HG03457 (cell line): ENCODE measurements around the gene NRTN.
"Not testable (repeated sequence)": the region's sequence is repeated elsewhere in the genome, so short reads cannot be mapped to it uniquely, and the experiment has no call there.

ENCODE experiments used
- ATAC-seq: cut with Tn5 transposase; IDR thresholded peaks from one replicate; pipeline ENCODE4 v1.9.1; 2021; ENCODE audit warnings: moderate number of reproducible peaks; ENCODE audit not compliant: unreplicated experiment

NRTN gene, protein sequence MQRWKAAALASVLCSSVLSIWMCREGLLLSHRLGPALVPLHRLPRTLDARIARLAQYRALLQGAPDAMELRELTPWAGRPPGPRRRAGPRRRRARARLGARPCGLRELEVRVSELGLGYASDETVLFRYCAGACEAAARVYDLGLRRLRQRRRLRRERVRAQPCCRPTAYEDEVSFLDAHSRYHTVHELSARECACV

DNA sequence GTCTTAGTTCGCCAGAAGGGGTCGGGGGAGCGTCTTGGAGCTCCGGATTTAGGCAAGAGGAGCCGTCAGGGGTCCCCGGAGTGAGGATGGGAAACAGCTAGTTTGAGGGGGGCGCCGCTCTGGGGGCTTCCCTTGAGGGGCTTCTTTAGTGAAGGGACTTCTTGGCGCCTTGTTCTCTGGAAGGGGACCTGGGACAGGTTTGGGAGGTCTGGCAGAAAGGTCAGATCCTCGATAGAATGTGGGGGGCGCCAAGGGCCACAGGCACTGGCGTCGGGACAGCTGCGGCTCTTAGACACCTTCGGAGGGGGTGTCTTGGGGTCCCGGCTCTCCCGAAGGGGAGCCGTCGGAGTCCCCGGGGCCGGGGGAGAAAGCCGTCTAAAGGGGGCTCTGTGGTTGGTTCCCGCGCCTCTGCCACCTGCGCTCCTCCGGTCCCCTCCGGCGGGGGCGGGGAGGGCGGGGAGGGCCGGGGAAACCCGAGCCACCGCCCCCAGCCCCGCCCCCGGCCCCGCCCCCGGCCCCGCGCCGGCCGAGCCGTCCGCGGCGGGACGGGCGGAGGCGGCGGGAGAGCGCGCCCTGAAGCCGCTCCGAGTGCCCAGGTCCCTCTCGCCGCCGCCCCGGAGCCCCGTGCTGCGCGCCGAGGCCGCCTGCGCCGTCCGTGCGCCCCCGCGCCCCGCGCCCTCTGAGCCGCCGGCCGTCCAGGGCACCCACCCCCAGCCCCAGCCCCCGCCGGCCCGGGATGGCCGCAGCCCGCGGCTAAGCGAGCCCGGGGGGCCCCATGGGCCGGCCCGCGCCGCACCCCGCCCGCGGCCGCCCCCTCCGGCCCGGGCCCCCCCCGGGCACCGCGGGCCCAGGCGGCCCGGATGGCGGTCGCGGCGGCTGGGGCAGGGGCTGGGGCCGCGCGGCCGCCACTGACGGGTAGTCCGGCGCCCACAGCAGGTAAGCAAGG, at the start of gene NRTN:
Gene NRTN, plus strand, starts transcription at position 552 of the 946 bp plus-strand sequence. CDS start 19,099 bp downstream, outside the sequence.
- ATAC-seq, result no peak

DNA sequence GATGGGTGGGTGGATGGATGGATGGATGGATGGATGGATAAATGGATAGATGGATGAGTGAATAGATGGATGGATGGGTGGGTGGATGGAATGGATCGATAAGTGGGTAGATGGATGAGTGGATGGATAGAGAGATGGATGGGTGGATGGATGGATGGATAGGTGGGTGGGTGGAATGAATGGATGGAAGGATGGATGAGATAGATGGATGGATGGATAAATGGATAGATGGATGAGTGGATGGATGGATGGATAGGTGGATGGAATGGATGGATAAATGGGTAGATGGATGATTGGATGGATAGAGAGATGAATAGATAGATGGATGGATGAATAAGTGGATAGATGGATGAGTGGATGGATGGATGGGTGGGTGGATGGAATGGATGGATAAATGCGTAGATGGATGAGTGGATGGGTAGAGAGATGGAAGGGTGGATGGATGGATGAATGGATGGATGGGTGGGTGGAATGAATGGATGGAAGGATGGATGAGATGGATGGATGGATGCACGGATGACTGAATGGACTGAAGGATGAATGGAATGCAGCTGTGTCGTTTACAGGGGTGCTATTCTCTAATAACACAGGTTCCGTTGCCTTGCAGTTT, 42.2 kb upstream of the NRTN start:
- no peak for ATAC-seq

DNA sequence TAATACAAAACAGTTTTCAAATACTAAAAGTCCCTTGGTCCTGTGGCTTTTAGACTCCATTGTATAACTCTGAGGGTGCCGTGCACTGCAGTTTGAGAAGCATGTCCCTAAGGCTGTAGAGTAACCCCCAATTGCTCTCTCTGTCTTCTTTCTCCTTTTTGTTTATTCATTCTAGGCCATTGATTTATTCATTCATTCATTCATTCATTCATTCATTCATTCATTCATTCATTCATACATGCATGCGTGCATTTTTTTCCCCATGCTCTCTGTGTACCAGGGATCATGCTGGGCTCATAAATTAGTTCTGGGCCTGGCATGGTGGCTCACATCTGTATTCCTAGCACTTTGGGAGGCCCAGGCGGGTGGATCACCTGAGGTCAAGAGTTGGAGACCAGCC, 39.6 kb upstream of the NRTN start:
- ATAC-seq, result no peak

DNA sequence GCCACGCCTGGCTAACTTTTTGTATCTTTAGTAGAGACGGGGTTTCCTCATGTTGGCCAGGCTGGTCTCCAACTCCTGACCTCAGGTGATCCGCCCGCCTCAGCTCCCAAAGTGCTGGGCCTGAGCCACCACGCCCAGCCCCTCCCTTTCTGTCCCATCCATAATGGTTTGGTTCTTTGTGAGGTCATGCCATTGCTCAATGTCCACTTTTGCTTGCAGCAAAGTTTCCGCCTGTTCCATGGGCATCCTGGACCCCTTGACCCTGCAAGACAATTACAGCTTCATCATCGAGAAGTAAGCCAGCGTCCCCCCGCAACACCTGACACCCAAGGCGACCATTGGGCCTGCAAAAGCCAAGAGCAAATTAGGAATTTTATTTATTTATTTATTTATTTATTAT, 36.9 kb upstream of the NRTN start:
- ATAC-seq, result no peak

DNA sequence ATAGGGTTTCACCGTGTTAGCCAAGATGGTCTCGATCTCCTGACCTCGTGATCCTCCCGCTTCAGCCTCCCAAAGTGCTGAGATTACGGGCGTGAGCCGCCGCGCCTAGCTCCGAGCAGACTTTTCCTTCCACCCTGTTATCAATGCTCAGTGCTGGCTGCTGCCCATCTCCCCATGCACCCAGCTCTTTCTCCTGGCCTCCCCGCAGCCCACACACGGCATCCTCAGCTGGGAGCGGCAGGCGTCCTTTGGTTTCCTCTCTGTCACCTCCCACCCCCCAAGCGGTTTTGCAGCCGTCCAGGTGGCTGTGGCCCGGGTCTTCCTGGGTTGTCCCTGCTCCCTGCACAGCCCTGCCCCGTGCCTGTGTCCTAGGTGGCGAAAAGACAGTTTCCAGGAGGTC, 32.5 kb upstream of the NRTN start:
- no peak for ATAC-seq

DNA sequence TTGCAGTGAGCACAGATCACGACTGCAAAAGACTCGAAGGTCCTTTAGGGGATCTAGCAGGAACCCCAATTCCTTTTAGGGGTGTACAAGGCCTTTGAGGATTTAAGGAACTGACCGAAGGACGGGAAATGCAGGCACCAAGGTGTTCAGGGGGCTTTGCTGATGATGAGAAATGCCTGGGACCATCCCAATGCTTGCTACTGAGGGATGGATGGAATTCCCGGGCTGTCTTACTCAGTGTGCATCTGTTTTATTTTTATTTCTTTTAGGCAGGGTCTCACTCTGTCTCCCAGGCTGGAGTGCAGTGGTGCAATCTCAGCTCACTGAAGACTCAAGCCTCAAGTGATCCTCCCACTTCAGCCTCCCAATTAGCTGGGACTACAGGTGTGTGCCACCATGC, 31.6 kb upstream of the NRTN start:
- ATAC-seq, result no peak

DNA sequence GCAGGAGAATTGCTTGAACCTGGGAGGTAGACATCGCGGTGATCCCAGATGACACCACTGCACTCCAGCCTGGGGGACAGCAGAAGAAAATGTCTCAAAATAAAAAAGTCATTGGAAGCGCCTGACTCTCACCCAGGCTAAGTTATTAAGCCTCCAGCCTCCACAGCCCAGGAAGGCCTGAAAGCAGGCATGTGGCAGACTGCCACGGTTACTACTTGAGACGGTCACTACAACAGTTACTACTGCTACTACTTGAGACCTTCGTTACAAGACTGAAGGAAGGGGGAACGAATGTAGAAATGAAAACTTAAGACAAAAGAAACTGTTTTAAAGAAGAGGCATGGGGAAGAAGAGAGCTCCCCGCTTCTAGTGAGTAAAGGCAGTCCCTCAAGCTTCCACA, 29.9 kb upstream of the NRTN start:
- ATAC-seq, result no peak

DNA sequence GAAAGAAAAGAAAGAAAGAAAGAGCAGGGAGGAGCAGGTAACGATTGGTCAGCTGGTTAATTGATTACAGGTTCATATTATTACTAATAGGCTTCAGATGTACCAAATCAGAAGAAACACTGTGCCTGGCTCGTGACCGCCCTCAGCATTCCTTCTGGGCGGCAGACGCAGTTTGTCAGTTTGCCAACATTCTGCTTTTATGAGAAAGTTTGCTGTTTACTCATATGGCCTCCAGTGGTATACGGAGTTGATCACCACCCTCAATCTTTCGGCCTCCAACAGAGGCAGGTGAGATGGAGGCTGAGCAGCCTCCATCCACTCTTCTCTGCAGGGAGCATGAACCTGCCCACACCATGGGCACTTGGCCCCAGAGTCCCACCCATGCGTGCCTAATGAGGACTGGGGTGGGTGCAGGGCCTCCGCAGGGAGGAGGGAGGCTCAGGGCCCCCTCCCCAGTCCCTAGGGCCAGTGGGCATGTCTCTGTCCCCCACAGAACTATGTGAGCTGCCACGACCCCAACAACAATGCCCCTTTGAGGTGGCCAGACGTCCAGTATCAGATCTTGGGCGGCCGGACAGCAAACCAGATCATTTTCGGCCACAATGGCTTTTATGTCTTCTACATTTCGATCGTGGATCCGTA, 29.1 kb upstream of the NRTN start:
- no peak for ATAC-seq

DNA sequence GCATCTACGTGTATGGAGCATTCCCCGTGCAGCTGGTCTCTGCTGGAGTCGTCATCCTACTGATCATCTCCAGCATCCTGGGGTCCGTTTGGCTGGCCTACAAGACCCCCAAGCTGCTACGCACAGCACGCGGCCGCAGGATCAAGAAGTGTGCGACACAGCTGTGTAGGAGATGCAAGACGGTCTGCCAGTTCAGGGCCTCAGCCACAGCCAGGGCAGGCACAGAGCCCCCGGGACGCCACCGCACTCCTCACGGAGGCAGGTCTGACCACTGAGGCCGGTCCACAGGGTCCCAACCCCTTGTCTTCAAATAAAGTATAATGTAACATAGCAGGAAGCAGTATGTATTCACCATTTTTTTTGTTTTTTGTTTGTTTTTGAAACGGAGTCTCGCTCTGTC, 26.5 kb upstream of the NRTN start:
- no peak for ATAC-seq

DNA sequence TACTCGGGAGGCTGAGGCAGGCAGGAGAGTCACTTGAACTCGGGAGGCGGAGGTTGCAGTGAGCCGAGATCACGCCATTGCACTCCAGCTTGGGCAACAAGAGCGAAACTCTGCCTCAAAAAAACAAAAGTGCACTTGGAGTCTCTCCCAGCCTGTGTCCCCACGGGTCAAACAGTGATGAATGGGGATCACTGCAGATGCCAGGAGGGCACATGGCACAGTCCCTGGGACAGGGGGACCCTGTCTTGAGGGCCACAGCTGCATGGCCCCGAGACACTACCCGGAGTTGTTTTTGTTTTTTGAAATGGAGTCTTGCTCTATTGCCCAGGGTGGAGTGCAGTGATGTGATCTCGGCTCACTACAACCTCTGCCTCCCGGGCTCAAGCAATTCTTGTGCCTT, 24.0 kb upstream of the NRTN start:
- ATAC-seq, result not testable (repeated sequence)

DNA sequence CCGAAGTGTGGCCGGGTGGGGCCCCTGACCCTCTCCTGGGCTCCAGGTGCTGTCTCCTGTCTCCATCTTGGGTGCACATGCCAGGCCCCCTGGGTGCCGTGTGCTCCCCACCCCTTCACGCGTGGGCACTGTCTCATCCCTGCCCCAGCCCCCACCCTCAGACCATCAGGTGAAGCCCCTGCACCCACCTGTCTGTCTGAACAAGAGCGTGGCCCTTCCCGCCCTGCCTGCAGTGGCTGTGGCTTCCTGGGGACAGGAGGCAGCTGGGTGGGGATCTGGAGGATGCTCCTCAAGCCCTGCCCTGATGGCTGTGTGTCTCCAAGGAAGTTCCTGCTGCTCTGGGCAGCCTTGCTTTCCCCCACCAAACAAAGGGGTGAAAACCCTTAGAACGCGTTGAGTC, 22.5 kb upstream of the NRTN start:
- no peak for ATAC-seq

DNA sequence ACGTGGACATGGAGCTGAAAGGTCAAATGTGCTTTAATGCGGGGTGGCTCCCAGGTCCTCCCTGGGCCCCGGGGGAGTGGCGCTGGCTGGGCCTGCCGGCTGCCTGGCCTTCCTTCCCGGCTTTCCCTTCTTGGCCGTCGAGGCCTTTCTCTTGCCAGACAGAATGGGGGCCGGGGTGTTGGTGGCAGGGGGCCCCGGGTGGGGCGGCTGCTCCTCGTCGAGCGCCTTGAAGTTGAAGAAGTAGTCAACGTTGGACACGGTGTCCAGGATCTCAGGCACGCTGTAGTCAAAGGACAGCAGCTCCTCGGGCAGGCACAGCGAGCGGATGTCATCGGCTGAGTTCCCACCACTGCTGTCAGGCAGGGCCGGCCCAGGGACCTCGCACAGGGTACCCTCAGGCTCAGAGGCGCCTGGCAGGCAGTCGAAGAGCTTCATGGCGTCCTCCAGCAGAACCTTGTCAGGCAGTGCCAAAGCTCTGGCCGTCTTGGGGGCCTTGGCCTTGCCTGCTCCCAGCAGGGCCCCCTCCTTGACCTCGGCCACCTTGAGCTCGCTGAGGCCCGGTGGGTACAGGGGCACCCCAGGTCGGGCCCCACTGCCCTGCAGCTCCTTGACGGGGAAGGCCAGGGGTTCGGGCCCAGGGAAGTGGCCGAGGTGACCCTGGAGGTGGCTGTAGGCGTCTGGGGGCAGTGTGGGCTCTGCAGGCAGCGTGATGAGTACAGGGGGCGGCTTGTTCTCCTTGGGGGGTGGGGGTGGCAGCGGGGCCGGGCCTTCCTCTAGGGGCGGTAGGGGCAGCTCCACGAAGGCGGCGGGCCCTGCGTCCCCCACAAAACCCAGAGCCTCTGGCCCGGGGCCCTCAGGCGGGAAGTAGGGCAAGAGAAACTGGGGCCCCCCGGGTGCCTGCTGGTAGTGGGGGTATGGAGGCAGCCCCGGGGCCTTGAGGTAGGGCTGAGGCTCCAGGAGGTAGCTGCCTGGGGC, 21.6 kb upstream of the NRTN start:
- no peak for ATAC-seq

DNA sequence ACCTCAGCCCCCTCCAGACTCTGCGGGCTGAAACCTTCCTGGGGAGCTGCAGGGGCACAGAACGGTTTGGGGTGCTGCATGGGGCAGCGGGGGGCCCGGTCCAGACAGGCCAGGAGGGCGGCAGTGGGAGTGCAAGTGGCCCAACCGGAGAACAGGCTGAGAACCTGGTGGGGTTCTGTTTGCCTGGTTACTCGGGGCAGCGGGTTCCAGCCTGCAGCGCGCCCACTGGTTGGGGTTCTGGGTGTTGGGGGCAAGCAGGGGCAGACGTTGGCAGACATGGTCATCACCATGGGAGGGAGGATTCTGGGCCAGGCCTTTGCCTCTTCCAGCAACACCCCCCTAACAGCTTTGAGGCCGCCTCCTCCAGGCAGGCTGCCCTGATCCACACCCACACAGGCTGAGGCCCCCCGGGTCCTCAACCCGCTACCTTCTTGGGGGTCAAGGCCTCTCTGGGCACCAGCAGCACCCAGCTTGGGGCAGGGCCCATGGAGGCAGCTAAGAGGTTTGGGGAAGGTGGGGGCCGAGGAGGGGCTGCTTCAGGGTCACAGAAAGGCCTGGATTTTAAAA, 20.2 kb upstream of the NRTN start, which contains the start of gene PRR22:
Gene PRR22, minus strand, starts transcription at position 166 of the 567 bp plus-strand sequence. Its CDS starts 86 bp downstream, at position 80.
- ATAC-seq, result no peak

DNA sequence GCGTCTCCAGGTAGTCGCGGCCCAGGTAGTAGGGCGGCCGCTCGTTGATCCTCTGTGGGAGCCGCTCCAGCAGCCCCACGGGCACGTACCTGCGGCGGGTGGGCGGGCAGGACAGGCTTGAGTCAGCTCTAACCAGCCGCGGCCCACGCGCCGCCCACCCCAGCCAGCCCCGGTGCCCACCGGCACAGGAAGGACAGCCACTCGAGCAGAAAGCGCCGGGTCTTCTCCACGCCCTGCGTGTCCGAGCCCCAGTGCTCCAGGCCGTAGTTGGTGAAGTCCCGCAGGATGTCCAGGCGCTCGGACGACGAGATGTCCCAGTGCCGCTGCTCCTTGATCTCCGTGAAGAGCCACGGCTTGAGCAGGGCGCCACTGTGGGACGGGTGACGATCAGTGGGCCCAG, 19.4 kb upstream of the NRTN start:
- no peak for ATAC-seq

DNA sequence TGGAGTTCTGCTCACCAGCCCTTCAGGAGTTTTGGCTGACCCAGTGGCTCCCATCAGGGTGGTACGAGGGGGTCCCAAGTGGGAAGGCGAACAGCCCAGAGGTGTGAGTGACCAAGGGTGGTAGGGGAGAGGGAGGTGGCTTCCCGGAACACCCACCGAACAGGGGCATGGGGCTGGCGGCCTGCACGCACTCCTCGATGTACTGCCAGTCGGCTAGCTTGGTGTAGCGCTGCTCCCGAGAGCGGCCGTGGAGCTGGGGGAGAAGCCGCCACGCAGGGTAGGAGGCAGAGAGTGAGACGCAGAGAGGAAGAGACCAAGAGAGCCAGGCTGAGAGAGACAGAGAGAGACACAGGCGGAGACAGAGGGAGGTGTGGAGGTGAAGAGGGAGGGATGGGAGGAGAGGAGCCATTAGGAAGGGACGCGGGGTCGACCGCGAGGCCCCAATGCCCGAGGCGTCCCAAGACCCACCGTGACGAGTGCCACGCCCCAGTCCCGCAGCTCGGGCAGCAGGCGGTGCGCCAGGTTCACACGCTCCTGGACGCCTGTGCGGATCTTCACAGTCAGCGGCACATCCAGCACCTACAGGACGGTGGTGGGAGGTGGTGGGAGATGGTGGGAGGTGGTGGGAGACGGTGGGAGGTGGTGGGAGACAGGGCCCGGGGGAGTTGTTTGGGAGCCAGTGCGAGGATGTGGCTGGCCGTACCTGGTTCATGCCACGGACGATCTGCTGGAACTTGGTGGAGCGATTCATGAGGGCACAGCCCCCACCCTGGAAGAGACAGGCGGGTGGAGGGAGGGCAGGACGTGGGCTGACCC, 18.1 kb upstream of the NRTN start:
- ATAC-seq, result no peak

DNA sequence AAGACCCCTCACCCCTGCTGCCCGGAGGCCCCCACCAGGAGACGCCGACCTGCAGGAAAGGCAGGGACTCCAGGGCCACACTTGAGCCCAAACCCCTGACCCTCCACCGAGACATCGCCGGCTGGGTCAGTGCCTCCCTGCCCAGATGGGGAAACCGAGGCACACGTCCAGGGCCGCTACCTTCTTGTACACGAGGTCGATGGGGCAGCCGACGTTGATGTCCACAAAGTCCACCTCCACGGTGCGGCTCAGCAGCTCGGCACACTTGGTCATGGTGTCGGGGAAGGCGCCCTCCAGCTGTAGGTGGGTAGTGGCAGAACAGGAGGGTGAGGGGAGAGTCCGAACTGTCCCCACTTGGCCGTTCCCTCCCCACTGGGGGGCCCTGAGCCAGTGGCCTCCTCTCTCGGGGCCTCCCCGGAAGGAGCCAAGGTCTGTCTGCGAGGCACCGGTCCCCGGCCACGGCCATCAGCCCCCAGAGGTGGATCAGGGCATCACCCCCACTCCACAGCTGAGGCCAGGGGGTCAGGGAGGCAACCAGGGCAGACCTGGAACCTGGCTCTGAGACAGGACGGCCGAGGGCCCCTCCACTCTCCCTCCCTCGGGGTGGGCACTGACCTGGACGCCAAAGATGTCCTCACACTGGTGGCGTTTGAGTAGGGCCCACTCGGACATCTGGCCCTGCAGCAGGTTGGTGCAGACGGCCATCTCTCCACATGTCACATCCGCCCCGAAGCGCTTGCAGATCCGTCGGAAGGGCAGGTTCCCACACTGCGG, 17.3 kb upstream of the NRTN start:
- ATAC-seq, result no peak

DNA sequence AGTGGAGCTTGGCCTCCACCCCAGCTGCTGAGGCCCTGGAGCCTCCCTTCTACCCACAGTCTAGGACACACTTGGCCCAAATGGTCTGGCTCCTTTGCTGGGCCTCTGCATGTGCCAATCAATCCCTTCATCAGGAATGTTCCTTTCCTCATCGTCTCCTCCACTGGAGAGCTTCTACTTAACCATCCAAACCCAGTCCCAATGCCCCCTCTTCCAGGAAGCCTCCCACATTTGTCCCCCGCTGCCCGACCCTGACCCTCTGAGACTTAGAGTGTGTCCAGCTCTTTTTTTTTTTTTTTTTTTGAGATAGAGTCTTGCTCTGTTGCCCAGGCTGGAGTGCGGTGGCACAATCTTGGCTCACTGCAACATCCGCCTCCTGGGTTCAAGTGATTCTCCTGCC, 16.4 kb upstream of the NRTN start:
- ATAC-seq, result no peak

DNA sequence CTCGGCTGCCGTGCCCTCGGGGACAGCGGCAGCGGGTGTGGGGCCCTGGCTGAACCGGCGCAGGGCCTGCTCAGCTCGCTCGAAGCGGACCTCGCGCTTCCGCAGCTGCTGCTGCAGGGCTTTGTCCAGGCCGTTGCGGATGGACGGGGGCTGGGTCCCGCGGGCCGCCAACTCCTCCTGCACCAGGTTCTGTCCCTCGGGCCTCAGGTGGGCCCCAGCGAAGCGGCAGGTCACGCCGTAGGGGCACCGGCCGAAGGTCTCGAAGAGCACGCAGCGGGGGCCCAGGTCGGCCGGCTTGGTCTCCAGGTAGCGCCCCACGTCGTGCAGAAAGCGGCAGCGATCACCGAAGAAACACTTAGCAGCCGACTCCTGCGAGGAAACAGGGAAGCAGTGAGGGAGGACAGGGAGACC, 15.5 kb upstream of the NRTN start:
- ATAC-seq, result no peak
